Gastrocnemius medialis (tissue), 4 donors: ENCODE results near the gene TLE7. TPM values are rescaled to one million over a fixed set of nuclear protein-coding genes. Genes with fewer than 3 reads are reported as not detected.

ENCODE experiments used
- ATAC-seq, 2 donors: fragments of 150-250 bp; one replicate each; pipeline ENCODE4 v1.9.1; 2016
- DNase-seq, 2 donors: peaks; one replicate each; pipeline ENCODE4 v3.0.0-alpha.2; 2019
- H3K27ac ChIP-seq, 4 donors: fragments of 200-600 bp; sonication (generic); 1 replicate in 1 of 4; 2 replicates in 3 of 4; pipeline ENCODE4 v1.5.1; 2016 to 2018; ENCODE audit warnings: mild to moderate bottlenecking in 2 of 4, moderate library complexity in 1 of 4
- H3K27me3 ChIP-seq, 3 donors: fragments of 200-600 bp; sonication (generic) in 2 of 3; 1 replicate in 1 of 3; 2 replicates in 2 of 3; pipeline versions ENCODE4 v1.5.1 to v1.6.0; 2016 to 2019; ENCODE audit warnings: mild to moderate bottlenecking in 1 of 3, moderate library complexity in 1 of 3
- H3K36me3 ChIP-seq, 2 donors: fragments of 200-600 bp; sonication (generic) in 1 of 2; one replicate each; pipeline ENCODE4 v1.5.1; 2017 to 2018
- H3K4me1 ChIP-seq, 2 donors: fragments of 200-600 bp; sonication (generic) in 1 of 2; one replicate each; pipeline ENCODE4 v1.5.1; 2016 to 2017; ENCODE audit warnings: mild to moderate bottlenecking in 2 of 2
- H3K4me3 ChIP-seq, 4 donors: fragments of 200-600 bp; sonication (generic) in 3 of 4; 1 replicate in 1 of 4; 2 replicates in 3 of 4; pipeline ENCODE4 v1.5.1; 2016 to 2019; ENCODE audit warnings: mild to moderate bottlenecking in 2 of 4
- H3K9me3 ChIP-seq, 3 donors: fragments of 200-600 bp; sonication (generic) in 2 of 3; 1 replicate in 1 of 3; 2 replicates in 2 of 3; pipeline ENCODE4 v1.5.1; 2016 to 2019
- CTCF ChIP-seq, 5 experiments: fragments of 450-650 bp in 3 of 5; fragments of 200-600 bp in 2 of 5; sonication (generic) in 2 of 5; IDR thresholded peaks in 4 of 5; conservative IDR thresholded peaks in 1 of 5; 1 replicate in 4 of 5; 2 replicates in 1 of 5; pipeline ENCODE4 v1.5.1; 2016 to 2019; ENCODE audit warnings: antibody characterized with exemption in 5 of 5, mild to moderate bottlenecking in 3 of 5, moderate library complexity in 3 of 5
- POLR2A ChIP-seq, 2 donors: fragments of 450-650 bp; IDR thresholded peaks; one replicate each; pipeline ENCODE4 v1.6.1; 2017; ENCODE audit warnings: antibody characterized with exemption in 2 of 2, mild to moderate bottlenecking in 2 of 2, moderate library complexity in 2 of 2
- in situ Hi-C, 4 donors: fragments of 200-750 bp; cut with MboI; loops; one replicate each; pipeline versions ENCODE4 v1.15.0 to v1.8.0; 2017; ENCODE audit warnings: low sequenced_read_pairs in 4 of 4
- intact Hi-C: fragments of 100-400 bp; cut with DNase I; formaldehyde crosslinking; loops from one replicate; pipeline ENCODE4 v1.15.1; 2023; ENCODE audit warnings: low total_unique reads
- total RNA-seq, 4 donors: library from RNA; depleted of rRNA; stranded (reverse); fragments of >200 nt; gene quantifications; one replicate each; pipeline versions ENCODE4 v1.1.0 to v1.2.3, GENCODE V29; 2016

TLE7 gene
- total RNA-seq, 4 donors from 2014 or later: not detected

DNA sequence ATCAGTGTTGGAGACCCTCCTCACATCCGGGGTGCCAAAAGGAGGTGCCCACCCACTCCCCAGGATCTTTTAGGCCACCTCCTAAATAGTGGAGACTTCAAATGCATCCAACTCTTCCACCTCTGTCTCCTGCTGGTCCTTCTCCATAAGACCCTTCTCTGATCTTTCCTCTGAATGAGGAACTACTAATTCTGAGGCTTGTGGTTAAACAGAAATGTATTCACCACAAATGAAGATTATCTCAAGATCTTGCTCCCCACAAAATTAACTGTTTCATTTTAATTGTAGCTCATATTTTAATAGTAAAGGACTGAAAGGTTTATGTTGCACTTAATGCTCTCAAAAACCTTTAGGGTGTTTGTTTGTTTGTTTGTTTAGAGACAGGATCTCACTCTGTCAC, 34.1 kb downstream of the TLE7 start:
- H3K27me3 ChIP-seq: peaks cover 0 to 4% (median 3%) of the 10 kb centered on the region in 3 donors
- H3K27ac ChIP-seq: no peak overlapping the region
- no peaks in the 10 kb centered on the region for H3K36me3 ChIP-seq
- no peak for TF ChIP-seq POLR2A (IDR thresholded peaks at IDR 0.05)
- TF ChIP-seq CTCF (IDR thresholded peaks at IDR 0.05 in 4 of 5, conservative IDR thresholded peaks at IDR 0.05 in 1 of 5): no peak
- H3K9me3 ChIP-seq: no peaks in the 10 kb centered on the region
- in situ Hi-C loops (loop anchor here in 3 of 4 donors (25.0 kb wide), 1 partner anchor 205 kb away; no protein-coding TSS in a partner anchor), intact Hi-C loops (no loop called here)
- no peaks in the 10 kb centered on the region for H3K4me1 ChIP-seq
- no peak overlapping the region for H3K4me3 ChIP-seq
- ATAC-seq (no peak), DNase-seq (no peak)

DNA sequence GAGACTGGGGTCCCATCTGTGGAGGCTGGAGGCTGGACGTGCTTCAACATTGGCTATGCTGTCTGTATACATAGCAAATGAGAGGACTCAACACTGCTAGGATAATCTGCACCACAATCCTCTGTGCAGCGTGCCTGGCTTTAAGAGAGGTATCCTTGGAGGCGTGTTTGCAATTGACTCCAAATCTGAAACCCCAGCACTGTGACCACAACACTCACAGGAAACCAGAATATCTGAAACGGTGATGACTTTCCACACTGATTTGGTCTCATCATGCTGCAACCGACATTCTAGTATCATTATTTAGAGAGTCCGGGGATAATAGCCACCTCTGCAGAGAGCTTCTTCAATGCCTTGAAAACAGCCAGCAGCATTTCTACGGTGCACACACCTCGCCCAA, 35.1 kb downstream of the TLE7 start:
- H3K27me3 ChIP-seq: peaks cover 0 to 4% (median 0%) of the 10 kb centered on the region in 3 donors
- no peak for DNase-seq
- no peak overlapping the region for H3K27ac ChIP-seq
- in situ Hi-C loops (loop anchor here in 3 of 4 donors (25.0 kb wide), 1 partner anchor 206 kb away; no protein-coding TSS in a partner anchor), intact Hi-C loops (no loop called here)
- H3K4me3 ChIP-seq: no peak overlapping the region
- TF ChIP-seq CTCF (IDR thresholded peaks at IDR 0.05 in 4 of 5, conservative IDR thresholded peaks at IDR 0.05 in 1 of 5): no peak
- TF ChIP-seq POLR2A (IDR thresholded peaks at IDR 0.05): no peak
- ATAC-seq: no peak
- no peaks in the 10 kb centered on the region for H3K4me1 ChIP-seq
- H3K36me3 ChIP-seq: no peaks in the 10 kb centered on the region
- H3K9me3 ChIP-seq: no peaks in the 10 kb centered on the region

GRCh38 chr16:71406316-71406715, 35.5 kb downstream of the TLE7 start:
- DNase-seq: no peak

DNA sequence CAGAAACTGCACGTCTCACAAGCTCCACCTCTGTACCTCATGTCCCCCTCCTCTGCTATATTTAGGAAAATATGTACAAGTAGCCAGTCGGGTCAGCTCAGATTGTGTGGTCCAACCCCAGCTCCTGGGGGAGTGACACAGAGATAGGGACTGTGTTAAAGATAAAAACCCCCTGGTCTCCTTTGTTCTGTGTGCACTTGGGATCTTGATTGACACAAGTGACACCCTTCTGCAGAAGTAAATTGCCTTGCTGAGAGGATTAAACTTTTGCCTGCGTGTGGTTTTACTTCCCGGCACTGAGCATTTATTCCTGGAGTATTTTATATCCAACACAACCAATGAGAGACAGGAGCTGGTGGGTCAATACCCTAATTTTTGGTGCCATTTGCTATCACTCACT, 37.5 kb downstream of the TLE7 start:
- Histone ChIP-seq H3K4me1 (no peaks in the 10 kb centered on the region), H3K4me3 (no peak overlapping the region), H3K9me3 (no peaks in the 10 kb centered on the region), H3K27ac (no peak overlapping the region), H3K36me3 (no peaks in the 10 kb centered on the region), H3K27me3 (peaks cover 0 to 4% (median 0%) of the 10 kb centered on the region in 3 donors)
- intact Hi-C loops (no loop called here), in situ Hi-C loops (loop anchor here in 3 of 4 donors (25.0 kb wide), 1 partner anchor 208 kb away; no protein-coding TSS in a partner anchor)
- DNase-seq (no peak), ATAC-seq (no peak)
- TF ChIP-seq CTCF (IDR thresholded peaks at IDR 0.05 in 4 of 5, conservative IDR thresholded peaks at IDR 0.05 in 1 of 5): no peak
- TF ChIP-seq POLR2A (IDR thresholded peaks at IDR 0.05): no peak

More at GRCh38 chr16:71406316-71406715, 35.5 kb downstream of the TLE7 start:
- TF ChIP-seq POLR2A (IDR thresholded peaks at IDR 0.05): no peak
- no peak for TF ChIP-seq CTCF (IDR thresholded peaks at IDR 0.05 in 4 of 5, conservative IDR thresholded peaks at IDR 0.05 in 1 of 5)
- H3K27ac ChIP-seq: no peak overlapping the region
- H3K4me3 ChIP-seq: no peak overlapping the region
- H3K4me1 ChIP-seq: no peaks in the 10 kb centered on the region
- peaks cover 0 to 4% (median 0%) of the 10 kb centered on the region in 3 donors for H3K27me3 ChIP-seq
- intact Hi-C loops: no loop called here
- H3K36me3 ChIP-seq: no peaks in the 10 kb centered on the region
- no peaks in the 10 kb centered on the region for H3K9me3 ChIP-seq
- no peak for ATAC-seq
- in situ Hi-C loops: loop anchor here in 3 of 4 donors (25.0 kb wide), 1 partner anchor 206 kb away; no protein-coding TSS in a partner anchor

DNA sequence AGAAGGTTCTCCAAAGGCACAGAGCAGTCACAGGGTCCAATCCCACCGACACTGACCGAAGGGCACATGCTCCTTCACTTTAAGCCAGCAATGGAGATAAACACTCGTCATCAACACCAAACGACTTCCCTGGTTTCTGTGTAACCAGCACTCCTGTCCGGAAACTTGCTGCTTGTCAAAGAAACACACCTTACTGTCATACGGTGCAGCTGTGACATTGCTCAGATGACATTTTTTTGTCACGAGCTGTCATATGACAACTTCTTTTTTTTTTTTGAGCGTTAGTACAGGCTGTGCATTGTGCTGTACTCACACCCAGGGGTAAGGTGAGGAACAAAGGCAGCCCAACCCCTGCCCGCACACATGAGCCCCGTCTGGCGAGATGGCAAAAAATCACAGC, 39.2 kb downstream of the TLE7 start:
- TF ChIP-seq POLR2A (IDR thresholded peaks at IDR 0.05) (no peak), CTCF (IDR thresholded peaks at IDR 0.05 in 4 of 5, conservative IDR thresholded peaks at IDR 0.05 in 1 of 5) (no peak)
- no peaks in the 10 kb centered on the region for H3K36me3 ChIP-seq

More for the DNA sequence above, 39.2 kb downstream of the TLE7 start:
- no peak for DNase-seq
- ATAC-seq: no peak
- in situ Hi-C loops (loop anchor here in 3 of 4 donors (25.0 kb wide), 1 partner anchor 210 kb away; no protein-coding TSS in a partner anchor), intact Hi-C loops (no loop called here)
- Histone ChIP-seq H3K4me3 (no peak overlapping the region), H3K27me3 (peaks cover 0 to 2% (median 1%) of the 10 kb centered on the region in 3 donors), H3K4me1 (no peaks in the 10 kb centered on the region), H3K9me3 (no peaks in the 10 kb centered on the region), H3K27ac (no peak overlapping the region)
